Activated naive CD4-positive, alpha-beta T cell (primary cell): ENCODE results near the gene PDE7B.

ENCODE experiments used
- DNase-seq, 4 experiments: peaks; one replicate each; lab custom pipeline; 2025; lab: John Stamatoyannopoulos, UW

Gene PDE7B

GRCh38 chr6:135936606-135937005 is 85.1 kb downstream of the PDE7B start:
- DNase-seq, result no peak

- no peak for DNase-seq
These were observed 85.6 kb downstream of the PDE7B start for GRCh38 chr6:135937106-135937505.

GRCh38 chr6:135938576-135939207 is 87.2 kb downstream of the PDE7B start:
- no peak for DNase-seq

- no peak for DNase-seq
These were observed 87.7 kb downstream of the PDE7B start for GRCh38 chr6:135939208-135939591.

- no peak for DNase-seq
These were observed 89.2 kb downstream of the PDE7B start for GRCh38 chr6:135940616-135941167.

- DNase-seq, result no peak
These were observed 89.9 kb downstream of the PDE7B start for GRCh38 chr6:135941275-135942025.

GRCh38 chr6:135944120-135944519 is 92.6 kb downstream of the PDE7B start:
- DNase-seq, result no peak

GRCh38 chr6:135946674-135947073 is 95.2 kb downstream of the PDE7B start:
- no peak for DNase-seq

GRCh38 chr6:135950669-135951068 is 99.2 kb downstream of the PDE7B start:
- no peak for DNase-seq

GRCh38 chr6:135951169-135951568 is 99.7 kb downstream of the PDE7B start:
- DNase-seq, result no peak

- no peak for DNase-seq
These were observed 102.3 kb downstream of the PDE7B start for GRCh38 chr6:135953818-135954217.

- no peak for DNase-seq
These were observed 103.6 kb downstream of the PDE7B start for GRCh38 chr6:135955099-135955498.

GRCh38 chr6:135962731-135963130 is 111.2 kb downstream of the PDE7B start:
- DNase-seq, result no peak

- DNase-seq, result no peak
These were observed 119.2 kb downstream of the PDE7B start for GRCh38 chr6:135970750-135971149.

- DNase-seq, result no peak
These were observed 119.8 kb downstream of the PDE7B start for GRCh38 chr6:135971351-135971750.

GRCh38 chr6:135972150-135972549 is 120.6 kb downstream of the PDE7B start:
- no peak for DNase-seq

- DNase-seq, result no peak
These were observed 121.1 kb downstream of the PDE7B start for GRCh38 chr6:135972586-135972985.

GRCh38 chr6:135974426-135974825 is 122.9 kb downstream of the PDE7B start:
- DNase-seq, result no peak

- DNase-seq, result no peak
These were observed 125.1 kb downstream of the PDE7B start for GRCh38 chr6:135976585-135976984.

- no peak for DNase-seq
These were observed 131.6 kb downstream of the PDE7B start for GRCh38 chr6:135983093-135983492.

GRCh38 chr6:135983718-135984343 is 132.3 kb downstream of the PDE7B start:
- no peak for DNase-seq

GRCh38 chr6:135985471-135985870 is 134.0 kb downstream of the PDE7B start:
- DNase-seq, result no peak

GRCh38 chr6:135987226-135987625 is 135.7 kb downstream of the PDE7B start:
- no peak for DNase-seq
